CD4-positive, alpha-beta T cell treated with Interleukin-6 at 100 ng/mL for 8 hours (primary cell): ENCODE data around the gene PTPRCAP.
"Not testable (repeated sequence)": the region's sequence is repeated elsewhere in the genome, so short reads cannot be mapped to it uniquely, and the experiment has no call there.

Source experiments
- DNase-seq: peaks from one replicate; pipeline ENCODE4 v3.0.0-alpha.2; 2020; ENCODE audit warnings: mixed read lengths, low spot score

Gene PTPRCAP, protein sequence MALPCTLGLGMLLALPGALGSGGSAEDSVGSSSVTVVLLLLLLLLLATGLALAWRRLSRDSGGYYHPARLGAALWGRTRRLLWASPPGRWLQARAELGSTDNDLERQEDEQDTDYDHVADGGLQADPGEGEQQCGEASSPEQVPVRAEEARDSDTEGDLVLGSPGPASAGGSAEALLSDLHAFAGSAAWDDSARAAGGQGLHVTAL

DNA sequence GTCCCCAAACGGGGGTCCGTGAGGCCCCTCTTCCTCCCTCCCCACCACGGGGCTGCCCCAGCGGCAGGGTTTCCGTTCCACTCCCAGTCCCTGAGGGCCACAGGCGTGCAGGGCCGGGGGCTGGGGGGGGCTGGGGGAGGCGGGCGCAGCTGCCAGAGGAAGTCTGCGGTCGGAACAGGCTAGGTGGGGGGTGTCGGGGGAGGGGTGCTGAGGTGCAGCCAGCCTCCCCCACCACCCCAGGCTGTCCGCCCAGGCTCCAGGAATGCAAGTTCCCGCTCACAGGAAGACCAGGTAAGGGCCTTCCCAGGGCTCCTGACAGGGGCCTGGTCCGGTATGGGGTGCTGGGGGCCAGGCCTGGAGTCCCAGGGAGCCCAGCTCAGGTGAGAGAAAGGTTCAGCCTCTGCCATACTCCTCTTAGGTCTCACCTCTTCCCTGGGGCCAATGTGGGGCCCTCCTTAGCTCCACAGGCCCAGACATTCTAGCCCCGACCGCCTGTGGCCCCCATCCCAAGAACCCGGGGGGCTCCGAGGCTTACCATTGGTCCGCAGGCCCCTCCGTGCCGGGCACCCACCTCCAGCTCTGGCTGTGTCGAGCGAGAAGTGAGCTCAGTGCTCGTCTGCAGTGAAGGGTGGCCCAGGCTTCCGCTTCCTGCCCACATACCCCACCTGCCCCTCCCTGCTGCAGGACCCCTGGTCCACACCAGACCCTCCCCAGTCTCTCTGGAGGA is at the start of gene PTPRCAP:
PTPRCAP (minus strand) TSS at position 601 of the 727 bp plus-strand sequence; CDS start at position 538, 63 bp downstream.
- DNase-seq, result peak; percentile 87

DNA sequence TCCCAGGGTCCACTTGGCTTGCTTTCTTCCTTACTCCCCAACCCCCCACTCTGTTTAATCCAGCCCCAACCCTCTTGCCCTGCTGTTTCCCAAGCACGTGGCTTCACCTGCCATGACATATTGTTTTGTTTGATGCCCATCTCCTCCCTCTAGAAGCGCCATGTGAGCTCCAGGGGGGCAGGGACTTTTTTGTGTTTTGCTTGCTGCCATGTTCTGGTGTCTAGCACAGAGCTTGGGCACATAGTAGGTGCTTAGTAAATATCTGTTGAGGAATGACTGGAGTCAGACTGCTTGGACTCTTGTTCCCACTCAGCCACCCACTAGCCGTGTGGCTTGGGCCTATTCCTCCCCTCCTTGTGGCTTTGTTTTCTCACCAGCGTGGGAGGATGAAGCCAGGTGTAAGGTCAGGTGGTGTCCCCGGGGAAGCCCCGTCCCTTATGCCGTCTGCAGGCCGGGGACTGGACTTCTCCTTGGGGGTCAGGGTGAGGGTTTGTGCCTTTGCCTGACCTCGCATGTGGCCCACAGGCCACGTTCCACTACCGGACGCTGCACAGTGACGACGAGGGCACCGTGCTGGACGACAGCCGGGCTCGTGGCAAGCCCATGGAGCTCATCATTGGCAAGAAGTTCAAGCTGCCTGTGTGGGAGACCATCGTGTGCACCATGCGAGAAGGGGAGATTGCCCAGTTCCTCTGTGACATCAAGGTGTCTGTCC is 49.2 kb upstream of the PTPRCAP start:
- DNase-seq, result no peak

DNA sequence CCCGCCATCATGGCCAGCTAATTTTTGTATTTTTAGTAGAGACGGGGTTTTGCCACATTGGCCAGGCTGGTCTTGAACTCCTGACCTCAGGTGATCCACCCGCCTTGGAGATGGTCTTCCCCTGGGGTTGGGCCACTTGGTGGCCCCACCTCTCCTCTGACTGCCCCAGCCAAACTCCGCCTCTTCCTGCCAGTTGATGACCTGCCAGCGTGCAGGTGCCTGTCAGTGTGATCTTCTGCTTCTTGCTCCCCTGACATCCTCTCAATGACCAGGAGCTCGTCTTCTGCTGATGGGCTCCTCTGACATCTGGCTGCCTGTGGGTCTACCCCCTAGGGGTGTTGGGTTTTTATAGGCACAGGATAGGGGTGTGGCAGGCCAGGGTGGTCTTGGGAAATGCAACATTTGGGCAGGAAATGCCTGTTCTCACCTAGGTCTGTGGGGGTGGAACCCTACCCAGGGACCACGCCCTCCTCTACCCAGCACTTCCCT is 48.4 kb upstream of the PTPRCAP start:
- DNase-seq, result peak; percentile 46

DNA sequence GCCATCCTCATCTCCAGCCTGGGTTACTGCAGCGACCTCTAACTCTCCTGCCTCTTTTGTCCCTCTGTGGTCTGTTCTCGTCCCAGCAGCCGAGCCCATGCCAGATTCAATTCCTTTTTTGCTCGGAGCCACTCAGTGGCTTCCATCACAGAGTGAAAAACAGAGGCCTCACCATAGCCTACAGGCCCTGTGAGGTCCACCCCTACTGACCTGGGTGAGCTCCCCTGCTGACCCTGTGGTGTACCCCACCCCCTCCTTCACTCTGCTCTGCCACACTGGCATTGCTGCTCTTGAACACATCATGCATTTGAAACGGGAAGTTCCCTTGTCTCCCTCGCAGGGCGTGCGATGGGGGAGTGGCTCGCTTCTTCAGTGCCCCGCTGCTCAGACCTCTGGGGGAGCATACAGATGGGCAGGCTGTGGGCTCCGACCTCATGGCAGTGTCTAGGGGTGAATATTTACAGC is 47.4 kb upstream of the PTPRCAP start:
- peak; percentile 59 for DNase-seq

DNA sequence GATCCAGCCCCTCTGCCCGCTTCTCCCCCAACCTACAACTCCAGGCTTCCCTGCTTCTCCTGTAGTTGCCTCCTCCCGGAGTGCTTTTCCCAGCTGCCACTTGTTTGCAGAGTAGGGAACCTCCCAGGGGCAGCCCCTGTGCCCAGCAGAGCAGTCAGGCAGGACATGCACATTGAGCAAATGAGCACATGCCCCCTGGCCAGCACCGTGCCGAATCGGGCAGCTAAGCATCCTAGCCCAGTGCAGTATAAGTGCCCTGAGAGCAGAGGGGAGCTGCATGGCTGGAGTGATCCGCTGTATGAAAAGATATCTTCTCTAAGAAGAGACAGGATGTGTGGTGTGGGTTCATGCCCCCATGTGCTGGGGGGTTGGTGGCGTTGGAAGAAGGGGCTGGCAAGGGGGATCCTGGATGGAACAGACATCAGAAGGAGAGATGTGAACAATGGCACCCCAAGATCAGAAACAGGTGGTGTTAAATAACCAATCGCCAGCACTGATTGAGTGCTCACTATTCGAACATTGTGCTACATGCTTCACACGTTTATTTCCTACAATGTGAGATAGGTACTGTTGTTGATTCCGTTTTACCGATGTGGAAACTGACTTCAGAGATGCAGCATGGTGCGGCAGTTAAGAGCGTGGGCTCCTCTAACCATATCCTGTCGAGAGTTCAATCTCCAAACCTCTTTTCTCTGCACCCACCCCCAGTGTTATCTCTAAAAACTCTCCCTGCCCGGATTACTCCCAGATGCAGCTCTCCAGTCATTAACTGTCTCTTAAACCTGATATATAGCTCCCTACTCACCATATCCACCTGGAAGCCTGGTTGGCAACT is 46.6 kb upstream of the PTPRCAP start:
- peak; percentile 71 for DNase-seq

DNA sequence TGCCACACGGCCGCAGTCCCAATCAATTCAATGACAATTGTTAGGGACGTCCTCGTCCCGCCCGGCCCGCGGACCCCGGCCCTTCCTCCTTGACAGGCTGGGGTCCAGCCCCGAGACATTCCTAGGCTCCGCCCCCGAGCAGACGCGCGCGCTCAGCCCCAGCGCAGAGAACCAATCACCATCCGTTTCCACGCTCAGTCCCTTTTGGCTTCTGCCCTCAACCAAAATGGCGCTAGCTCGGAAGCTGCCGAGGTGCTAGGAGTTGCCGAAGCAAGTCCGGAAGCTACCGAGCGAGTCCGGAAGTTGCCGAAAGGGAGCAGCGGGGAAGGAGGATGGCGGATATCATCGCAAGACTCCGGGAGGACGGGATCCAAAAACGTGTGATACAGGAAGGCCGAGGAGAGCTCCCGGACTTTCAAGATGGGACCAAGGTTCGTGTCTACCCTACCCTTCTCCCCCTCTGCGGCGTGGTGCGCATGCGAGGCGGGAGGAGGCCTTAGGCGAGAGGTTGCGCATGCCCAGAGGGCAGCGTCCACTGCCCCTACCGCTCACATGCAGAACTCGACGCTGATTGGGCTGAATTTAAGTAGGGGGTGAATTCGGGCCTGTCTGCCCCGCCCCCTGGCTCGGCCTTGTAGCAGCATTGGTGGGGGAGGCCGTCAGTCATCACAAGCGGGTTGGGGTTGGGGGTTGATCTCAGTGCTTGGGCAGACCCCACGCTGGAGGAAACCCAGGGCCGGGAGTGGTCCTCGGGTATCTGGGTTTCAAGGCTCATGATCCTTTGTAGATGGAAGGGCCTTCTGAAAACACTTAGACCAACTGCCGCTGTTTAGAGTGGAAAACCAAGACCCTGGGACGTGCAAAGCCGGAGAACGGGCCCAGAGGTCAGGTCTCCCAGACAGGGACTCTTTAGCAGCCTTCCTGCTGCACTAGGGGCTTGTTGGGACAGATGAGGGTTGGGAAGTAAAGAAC is 45.6 kb upstream of the PTPRCAP start, which contains the start of gene AIP:
AIP (plus strand) TSS at position 200 of the 972 bp plus-strand sequence; CDS start at position 333, 133 bp downstream.
- peak; percentile 98 for DNase-seq

DNA sequence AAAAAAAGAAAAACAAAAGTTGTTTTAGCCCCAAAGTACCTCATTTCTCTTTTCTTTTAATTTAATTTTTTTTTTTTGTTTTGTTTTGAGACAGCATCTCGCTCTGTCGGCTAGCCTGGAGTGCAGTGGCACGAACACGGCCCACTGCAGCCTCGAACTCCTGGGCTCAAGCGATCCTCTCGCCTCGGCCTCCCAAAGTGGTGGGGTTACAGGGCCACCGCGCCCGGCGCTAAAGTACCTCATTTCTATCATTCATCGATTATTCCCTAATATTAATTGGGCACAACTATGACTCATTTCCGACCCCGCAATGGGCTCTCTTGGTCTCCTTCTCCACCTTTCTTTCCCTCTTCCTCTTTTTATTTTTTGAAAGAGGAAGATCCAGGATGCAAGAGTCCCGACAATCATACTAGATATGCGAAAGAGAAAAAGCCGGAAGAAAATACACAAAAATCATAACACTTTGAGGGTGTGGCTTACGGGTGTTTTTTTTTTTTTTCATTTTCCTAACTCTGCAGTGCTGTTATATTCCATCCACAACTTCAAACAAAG is 44.9 kb upstream of the PTPRCAP start:
- DNase-seq, result no peak

DNA sequence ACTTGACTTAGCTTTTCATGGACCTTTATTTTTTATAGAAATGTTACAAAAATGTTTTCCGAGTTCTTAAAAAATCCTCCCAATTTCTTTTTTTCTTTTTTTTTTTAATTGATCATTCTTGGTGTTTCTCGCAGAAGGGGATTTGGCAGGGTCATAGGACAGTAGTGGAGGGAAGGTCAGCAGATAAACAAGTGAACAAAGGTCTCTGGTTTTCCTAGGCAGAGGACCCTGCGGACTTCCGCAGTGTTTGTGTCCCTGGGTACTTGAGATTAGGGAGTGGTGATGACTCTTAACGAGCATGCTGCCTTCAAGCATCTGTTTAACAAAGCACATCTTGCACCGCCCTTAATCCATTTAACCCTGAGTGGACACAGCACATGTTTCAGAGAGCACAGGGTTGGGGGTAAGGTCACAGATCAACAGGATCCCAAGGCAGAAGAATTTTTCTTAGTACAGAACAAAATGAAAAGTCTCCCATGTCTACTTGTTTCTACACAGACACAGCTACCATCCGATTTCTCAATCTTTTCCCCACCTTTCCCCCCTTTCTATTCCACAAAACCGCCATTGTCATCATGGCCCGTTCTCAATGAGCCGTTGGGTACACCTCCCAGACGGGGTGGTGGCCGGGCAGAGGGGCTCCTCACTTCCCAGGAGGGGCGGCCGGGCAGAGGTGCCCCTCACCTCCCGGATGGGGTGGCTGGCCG is 40.0 kb upstream of the PTPRCAP start:
- DNase-seq, result not testable (repeated sequence)

DNA sequence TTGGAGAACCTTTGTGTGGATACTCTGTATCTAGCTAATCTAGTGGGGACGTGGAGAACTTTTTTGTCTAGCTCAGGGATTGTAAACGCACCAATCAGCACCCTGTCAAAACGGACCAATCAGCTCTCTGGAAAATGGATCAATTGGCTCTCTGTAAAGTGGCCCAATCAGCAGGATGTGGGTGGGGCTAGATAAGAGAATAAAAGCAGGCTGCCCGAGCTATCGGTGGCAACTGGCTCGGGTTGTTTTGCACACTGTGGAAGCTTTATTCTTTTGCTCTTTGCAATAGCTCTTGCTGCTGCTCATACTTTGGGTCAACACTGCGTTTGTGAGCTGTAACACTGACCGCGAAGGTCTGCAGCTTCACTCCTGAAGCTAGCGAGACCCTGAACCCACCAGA is 39.2 kb upstream of the PTPRCAP start:
- DNase-seq, result not testable (repeated sequence)

DNA sequence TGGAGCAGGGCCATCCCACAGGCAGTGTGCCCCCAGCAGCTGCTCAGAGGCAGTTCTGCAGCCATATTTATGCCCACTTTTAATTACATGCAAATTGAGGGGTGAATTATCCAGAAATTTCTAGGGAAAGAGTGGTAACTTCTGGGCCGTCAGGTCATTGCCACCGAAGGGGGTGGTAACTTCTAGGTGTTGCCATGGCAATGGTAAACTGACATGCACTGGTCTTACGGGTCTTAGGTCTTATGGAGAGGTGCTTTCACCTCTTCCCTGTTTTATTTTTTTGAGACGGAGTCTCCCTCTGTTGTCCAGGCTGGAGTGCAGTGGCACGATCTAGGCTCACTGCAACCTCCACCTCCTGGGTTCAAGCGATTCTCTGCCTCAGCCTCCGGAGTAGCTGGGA is 35.4 kb upstream of the PTPRCAP start:
- DNase-seq, result no peak

DNA sequence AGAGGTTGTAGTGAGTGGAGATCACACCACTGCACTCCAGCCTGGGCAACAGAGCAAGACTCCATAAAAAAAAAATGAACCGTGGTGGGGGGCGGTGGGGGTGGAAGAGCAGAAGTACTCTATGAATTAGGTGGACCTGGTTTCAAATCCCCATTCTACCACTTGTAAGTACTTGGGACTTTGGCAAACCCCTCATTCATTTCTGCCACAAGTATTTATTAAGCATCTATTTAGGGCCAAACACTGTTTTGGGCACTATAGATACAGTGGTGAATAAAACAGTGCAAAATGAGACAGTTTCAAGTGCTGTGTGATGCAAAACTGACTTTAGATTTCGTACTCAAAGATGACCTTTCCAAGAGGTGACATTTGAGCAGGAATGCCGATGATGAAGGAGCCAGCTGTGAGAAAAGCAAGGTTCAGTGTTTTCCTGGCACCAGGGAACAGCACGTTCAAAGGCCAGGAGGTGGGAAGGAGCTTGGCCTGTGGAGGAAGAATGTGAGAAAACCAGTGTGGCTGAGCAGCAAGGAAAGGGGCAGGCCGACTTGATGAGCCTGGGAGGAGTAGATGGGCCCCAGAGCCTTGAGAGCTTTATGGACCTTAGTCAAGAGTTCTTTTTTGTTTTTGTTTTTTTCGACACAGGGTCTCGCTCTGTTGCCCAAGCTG is 33.0 kb upstream of the PTPRCAP start:
- no peak for DNase-seq

DNA sequence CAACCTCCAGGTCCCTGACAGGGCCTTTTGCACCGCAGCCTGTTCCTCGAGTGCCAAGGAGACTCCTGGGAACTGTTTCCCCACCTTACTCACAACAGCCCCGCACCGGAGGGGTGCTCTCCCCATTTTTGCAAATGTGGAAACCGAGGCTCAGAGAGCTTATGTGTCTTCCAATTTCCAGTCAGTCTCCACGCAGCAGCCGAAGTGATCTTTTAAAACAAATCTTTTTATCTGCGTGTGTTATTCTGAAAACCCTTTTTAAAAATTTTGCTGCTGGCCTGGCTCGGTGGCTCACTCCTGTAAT is 32.0 kb upstream of the PTPRCAP start:
- DNase-seq, result no peak

DNA sequence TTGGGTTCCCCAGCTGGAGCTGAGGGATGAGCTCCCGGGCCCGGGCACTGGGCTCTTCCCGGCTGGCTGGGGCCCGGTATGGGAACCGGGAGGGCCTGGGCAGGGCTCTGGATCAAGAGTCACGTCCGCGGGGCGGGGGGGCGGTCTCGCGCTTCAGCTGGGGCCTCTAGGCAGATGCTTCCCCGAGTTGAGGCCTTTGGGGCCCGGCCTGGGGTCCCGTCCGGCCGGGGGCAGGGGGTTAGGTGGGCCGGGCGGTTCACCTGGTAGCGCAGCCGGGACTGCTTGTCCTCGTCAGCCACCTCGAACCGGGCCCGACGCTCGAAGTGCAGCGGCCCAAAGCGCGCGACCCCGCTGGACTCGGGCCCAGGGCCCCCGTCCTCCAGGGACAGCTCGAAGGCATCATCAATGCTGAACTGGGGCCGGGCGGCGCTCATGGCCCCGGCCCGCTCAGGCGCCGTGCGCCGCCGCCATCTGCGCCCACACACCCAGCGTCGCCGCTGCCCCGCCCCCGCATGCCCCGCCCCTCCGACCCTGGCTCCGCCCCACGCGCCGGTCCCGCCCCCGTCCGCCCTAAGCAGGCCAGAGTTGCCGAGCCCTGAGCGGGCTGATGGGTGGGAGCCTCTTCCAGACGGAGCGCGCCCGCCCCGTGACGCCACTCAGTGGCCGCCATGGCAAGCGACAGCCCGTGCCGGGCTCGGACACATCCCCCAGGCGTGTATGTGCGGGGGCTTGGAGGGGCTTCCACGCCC is 31.5 kb upstream of the PTPRCAP start, which contains the start of gene TMEM134:
TMEM134 (minus strand) TSS at position 493 of the 749 bp plus-strand sequence; CDS start at position 434, 59 bp downstream.
- peak; percentile 92 for DNase-seq

DNA sequence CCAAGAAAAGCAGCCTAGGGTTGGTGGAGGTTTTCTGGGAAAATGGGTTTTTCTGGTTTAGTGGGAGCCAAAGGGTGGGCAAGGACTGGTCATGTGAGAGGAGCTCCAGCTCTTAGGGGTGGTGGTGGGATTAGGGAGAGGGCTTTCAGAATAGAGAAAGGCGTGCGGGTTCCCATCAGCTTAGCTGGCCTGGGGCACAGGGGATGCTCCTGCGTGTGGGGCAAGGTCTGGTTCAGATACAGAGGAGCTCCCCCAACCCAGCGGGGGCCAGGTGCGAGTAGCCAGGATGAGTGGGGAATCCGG is 30.9 kb upstream of the PTPRCAP start:
- DNase-seq, result no peak

DNA sequence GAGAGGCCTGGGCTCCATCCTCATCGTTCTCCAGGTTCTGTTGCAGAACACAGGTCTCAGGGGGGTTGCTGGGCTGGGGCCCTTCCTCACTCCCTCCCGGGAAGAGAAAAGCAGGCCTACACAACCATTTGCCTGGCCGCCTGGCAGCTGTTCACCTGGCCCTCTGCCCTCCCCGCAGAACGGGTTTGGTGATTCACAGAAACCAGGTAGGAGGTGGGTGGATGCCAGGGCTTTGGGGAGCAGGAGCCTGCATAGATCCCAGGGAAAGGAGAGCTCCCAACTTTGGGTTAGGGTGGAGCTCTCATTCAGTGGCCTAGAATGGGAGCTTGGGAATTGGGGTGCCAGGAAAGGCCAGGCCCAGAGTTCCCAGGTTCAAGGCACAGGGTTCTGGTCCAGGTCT is 30.6 kb upstream of the PTPRCAP start:
- no peak for DNase-seq

DNA sequence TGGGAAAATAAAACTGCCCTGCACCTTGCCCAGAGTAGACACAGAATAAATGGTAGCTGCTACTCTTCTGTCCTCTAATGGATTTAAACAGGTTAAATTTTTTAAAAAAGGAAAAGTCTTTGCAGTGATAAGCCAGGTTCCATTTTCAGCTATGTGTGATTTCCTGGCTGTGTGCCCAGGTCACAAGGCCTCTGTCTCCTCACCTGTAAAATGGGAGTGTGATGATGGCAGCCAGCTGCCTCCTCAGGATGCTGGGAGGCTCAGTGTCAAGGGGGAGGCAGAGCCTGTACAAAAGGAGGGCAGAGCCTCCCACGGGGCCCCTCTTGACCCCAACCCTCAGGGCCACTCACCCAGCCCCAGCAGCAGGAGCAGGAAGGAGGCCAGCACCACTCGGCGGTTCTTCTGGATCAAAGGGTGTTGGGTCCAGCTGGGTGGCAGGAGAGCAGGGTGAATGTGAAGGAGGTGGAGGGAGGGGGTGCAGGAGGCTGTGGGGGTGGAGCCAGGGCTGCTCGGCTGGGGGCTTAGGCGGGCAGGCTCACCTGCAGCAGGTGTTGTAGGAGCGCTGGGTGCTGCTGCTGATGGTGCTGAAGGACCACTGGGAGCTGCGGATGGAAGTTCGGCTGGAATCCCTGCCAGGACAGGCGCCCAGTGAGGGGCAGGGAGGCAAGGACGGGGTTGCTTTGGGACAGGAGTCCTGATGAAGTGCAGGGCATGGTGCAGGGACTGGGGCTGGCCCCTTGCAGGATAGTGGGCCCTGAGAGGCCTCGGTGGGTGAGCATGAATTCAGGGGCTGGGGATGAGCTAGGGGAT is 29.7 kb upstream of the PTPRCAP start:
- no peak for DNase-seq

DNA sequence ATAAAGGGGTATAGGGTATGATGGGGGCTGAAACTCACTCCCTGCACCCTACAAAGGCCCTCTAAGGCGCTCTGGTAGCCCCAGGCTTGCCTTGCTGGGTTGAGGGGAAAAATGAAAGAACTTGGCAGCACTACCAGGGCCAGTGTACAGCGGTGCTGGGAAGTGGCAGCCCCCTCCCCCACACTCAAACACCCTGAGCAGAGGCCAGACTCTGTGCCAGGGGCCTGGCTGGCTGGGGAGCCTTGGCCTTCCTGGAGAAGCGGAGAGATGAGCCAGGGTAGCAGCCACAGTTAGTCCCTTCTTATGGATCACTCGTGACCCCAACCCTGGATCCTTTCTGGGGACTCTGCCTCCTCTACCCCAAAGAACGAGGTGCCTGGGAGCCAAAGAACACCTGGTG is 28.9 kb upstream of the PTPRCAP start:
- no peak for DNase-seq

DNA sequence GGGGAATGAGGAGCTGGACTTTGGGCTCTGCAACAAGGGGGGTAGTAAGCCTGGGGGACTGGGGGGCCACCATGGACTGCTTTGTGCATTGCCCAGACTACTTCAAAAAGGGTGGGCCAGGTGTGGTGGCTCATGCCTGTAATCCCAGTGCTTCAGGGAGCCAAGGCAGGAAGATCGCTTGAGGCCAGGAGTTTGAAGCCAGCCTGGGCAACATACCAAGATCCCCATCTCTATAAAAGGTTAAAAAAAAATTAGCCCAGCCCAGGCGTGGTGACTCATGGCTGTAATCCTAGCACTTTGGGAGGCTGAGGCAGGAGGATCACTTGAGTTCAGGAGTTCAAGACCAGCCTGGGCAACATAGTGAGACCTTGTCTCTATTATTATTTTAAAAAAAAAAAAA is 28.0 kb upstream of the PTPRCAP start:
- DNase-seq, result not testable (repeated sequence)
